GM15510 (cell line): ENCODE data around the gene LDB2.

ENCODE experiments used
- POLR2A ChIP-seq: IDR thresholded peaks from 3 replicates; pipeline ENCODE4 v1.6.1; 2011; ENCODE audit warnings: borderline replicate concordance; ENCODE audit not compliant: insufficient read length; ENCODE audit errors: extremely low read depth

LDB2 gene

GRCh38 chr4:16862697-16863096 lies 35.7 kb downstream of the LDB2 start:
- TF ChIP-seq POLR2A = no peak

GRCh38 chr4:16860516-16860915 lies 37.9 kb downstream of the LDB2 start:
- TF ChIP-seq POLR2A = no peak

- no peak for TF ChIP-seq POLR2A
These were observed 39.4 kb downstream of the LDB2 start for GRCh38 chr4:16859031-16859430.

GRCh38 chr4:16858275-16858752 lies 40.1 kb downstream of the LDB2 start:
- TF ChIP-seq POLR2A = no peak

GRCh38 chr4:16857425-16857824 lies 41.0 kb downstream of the LDB2 start:
- TF ChIP-seq POLR2A = no peak

GRCh38 chr4:16853640-16854039 lies 44.8 kb downstream of the LDB2 start:
- TF ChIP-seq POLR2A = no peak

GRCh38 chr4:16852644-16853043 lies 45.8 kb downstream of the LDB2 start:
- no peak for TF ChIP-seq POLR2A

- no peak for TF ChIP-seq POLR2A
These were observed 46.2 kb downstream of the LDB2 start for GRCh38 chr4:16852228-16852627.

- no peak for TF ChIP-seq POLR2A
These were observed 51.8 kb downstream of the LDB2 start for GRCh38 chr4:16846540-16847117.

GRCh38 chr4:16844816-16845586 lies 53.4 kb downstream of the LDB2 start:
- TF ChIP-seq POLR2A = no peak

- no peak for TF ChIP-seq POLR2A
These were observed 54.5 kb downstream of the LDB2 start for GRCh38 chr4:16843831-16844508.

- no peak for TF ChIP-seq POLR2A
These were observed 60.1 kb downstream of the LDB2 start for GRCh38 chr4:16838226-16838875.

- TF ChIP-seq POLR2A = no peak
These were observed 61.0 kb downstream of the LDB2 start for GRCh38 chr4:16837475-16837874.

GRCh38 chr4:16836324-16836723 lies 62.1 kb downstream of the LDB2 start:
- no peak for TF ChIP-seq POLR2A
